ENCODE data around the gene FBXO36. TPM values are rescaled to one million over a fixed set of nuclear protein-coding genes. Genes with fewer than 3 reads are reported as not detected.

The FBXO36 gene
- total and polyA plus RNA-seq, 10 of the 15 experiments (the other 5 are each of a cell fraction or from before 2014, with no cell fraction given): 0.79 to 2.7 (median 1.3) TPM

- TF ChIP-seq BACH1 (IDR thresholded peaks at IDR 0.05; ENCODE audit: borderline replicate concordance): peak; percentile 11; the same call in 1 of the 2 replicates
- TF ChIP-seq SMAD1 (IDR thresholded peaks at IDR 0.05; ENCODE audit: low read depth, partially characterized antibody): no peak
- TF ChIP-seq TCF3 (IDR thresholded peaks at IDR 0.05; ENCODE audit: borderline replicate concordance, insufficient read depth, low read depth, low read length): 0 out of 2 replicates have a peak, but pooled peaks have one; percentile 16
- TF ChIP-seq STAT3 (IDR thresholded peaks at IDR 0.05; ENCODE audit: low read depth, low read length): 0 out of 2 replicates have a peak, but pooled peaks have one; percentile 68
- peak in 1 of 2 experiments; percentile 96; a peak in 2 of 4 replicates for TF ChIP-seq ETV6 (conservative IDR thresholded peaks at IDR 0.05 in 1 of 2, IDR thresholded peaks at IDR 0.05 in 1 of 2; ENCODE audit: borderline replicate concordance in 1 of 2, low read depth in 1 of 2)
- TF ChIP-seq EP300 (IDR thresholded peaks at IDR 0.05; ENCODE audit: borderline replicate concordance in 1 of 2, control insufficient read depth in 1 of 2, low read depth in 2 of 2, low read length in 2 of 2): peak in 1 of 2 experiments; percentile 78; a peak in 1 of 4 replicates
- no peak for TF ChIP-seq MEF2A (IDR thresholded peaks at IDR 0.05; ENCODE audit: insufficient read depth, low read depth, low read length)
- 0 out of 2 replicates have a peak, but pooled peaks have one; percentile 41 for TF ChIP-seq MLLT1 (IDR thresholded peaks at IDR 0.05)
- TF ChIP-seq CEBPB (IDR thresholded peaks at IDR 0.05; ENCODE audit: borderline replicate concordance in 1 of 2, low read depth in 2 of 2, low read length in 2 of 2): no peak
- TF ChIP-seq CBFB (IDR thresholded peaks at IDR 0.05; ENCODE audit: low read depth): no peak
- peak; percentile 86 for TF ChIP-seq JUND (IDR thresholded peaks at IDR 0.05; ENCODE audit: low read depth, low read length)
- no peak for TF ChIP-seq RFX5 (IDR thresholded peaks at IDR 0.05; ENCODE audit: low read depth, low read length)
- TF ChIP-seq CUX1 (IDR thresholded peaks at IDR 0.05; ENCODE audit: insufficient replicate concordance, low read depth, low read length): no peak
- TF ChIP-seq NR2F1 (conservative IDR thresholded peaks at IDR 0.05): no peak
- TF ChIP-seq, protein P1, sequence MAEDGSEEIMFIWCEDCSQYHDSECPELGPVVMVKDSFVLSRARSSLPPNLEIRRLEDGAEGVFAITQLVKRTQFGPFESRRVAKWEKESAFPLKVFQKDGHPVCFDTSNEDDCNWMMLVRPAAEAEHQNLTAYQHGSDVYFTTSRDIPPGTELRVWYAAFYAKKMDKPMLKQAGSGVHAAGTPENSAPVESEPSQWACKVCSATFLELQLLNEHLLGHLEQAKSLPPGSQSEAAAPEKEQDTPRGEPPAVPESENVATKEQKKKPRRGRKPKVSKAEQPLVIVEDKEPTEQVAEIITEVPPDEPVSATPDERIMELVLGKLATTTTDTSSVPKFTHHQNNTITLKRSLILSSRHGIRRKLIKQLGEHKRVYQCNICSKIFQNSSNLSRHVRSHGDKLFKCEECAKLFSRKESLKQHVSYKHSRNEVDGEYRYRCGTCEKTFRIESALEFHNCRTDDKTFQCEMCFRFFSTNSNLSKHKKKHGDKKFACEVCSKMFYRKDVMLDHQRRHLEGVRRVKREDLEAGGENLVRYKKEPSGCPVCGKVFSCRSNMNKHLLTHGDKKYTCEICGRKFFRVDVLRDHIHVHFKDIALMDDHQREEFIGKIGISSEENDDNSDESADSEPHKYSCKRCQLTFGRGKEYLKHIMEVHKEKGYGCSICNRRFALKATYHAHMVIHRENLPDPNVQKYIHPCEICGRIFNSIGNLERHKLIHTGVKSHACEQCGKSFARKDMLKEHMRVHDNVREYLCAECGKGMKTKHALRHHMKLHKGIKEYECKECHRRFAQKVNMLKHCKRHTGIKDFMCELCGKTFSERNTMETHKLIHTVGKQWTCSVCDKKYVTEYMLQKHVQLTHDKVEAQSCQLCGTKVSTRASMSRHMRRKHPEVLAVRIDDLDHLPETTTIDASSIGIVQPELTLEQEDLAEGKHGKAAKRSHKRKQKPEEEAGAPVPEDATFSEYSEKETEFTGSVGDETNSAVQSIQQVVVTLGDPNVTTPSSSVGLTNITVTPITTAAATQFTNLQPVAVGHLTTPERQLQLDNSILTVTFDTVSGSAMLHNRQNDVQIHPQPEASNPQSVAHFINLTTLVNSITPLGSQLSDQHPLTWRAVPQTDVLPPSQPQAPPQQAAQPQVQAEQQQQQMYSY (CRISPR knock-in tag; IDR thresholded peaks at IDR 0.05): no peak
- no peak for TF ChIP-seq EZH2 (IDR thresholded peaks at IDR 0.05; ENCODE audit: borderline replicate concordance, control insufficient read depth, low read depth, low read length)
- TF ChIP-seq ZNF622 (IDR thresholded peaks at IDR 0.05): no peak
- TF ChIP-seq CHD1 (IDR thresholded peaks at IDR 0.05; ENCODE audit: low read depth, low read length): no peak
These were observed 78.0 kb downstream of the FBXO36 start (continued) for GRCh38 chr2:230000118-230000841.

Data from GM12878 (cell line).